Measurements from ENCODE around the gene NKTR.

NKTR gene

DNA sequence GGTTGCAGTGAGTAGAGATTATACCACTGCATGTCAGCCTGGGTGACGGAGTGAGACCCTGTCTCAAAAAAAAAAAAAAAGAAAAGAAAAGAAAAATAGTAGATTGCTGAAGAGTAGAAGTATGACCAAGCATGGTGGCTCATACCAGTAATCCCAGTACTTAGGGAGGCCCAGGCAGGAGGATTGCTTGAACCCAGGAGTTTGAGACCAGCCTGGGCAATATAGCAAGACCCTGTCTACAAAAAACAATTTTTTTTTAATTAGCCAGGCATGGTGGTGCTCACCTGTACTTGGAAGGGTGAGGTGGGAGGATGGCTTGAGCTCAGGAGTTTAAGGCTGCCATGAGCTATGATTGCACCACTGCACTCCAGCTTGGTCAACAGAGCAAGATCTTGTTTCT, 2.5 kb downstream of the NKTR start:
- TF ChIP-seq, protein P1, sequence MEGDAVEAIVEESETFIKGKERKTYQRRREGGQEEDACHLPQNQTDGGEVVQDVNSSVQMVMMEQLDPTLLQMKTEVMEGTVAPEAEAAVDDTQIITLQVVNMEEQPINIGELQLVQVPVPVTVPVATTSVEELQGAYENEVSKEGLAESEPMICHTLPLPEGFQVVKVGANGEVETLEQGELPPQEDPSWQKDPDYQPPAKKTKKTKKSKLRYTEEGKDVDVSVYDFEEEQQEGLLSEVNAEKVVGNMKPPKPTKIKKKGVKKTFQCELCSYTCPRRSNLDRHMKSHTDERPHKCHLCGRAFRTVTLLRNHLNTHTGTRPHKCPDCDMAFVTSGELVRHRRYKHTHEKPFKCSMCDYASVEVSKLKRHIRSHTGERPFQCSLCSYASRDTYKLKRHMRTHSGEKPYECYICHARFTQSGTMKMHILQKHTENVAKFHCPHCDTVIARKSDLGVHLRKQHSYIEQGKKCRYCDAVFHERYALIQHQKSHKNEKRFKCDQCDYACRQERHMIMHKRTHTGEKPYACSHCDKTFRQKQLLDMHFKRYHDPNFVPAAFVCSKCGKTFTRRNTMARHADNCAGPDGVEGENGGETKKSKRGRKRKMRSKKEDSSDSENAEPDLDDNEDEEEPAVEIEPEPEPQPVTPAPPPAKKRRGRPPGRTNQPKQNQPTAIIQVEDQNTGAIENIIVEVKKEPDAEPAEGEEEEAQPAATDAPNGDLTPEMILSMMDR (IDR thresholded peaks at IDR 0.05; ENCODE audit: insufficient read depth, low read length, missing control alignments): no peak
- DNase-seq (ENCODE audit: low read depth, low spot score): no peak
- ChIA-PET POLR2A (interaction anchor here (0.8 to 1.7 kb wide), 2 partner anchors 12 to 26 kb away, joined by 4 to 5 read pairs; partner anchors contain the start of gene SS18L2), CTCF (interaction anchor here (0.6 to 4.0 kb wide), 4 partner anchors 8 to 23 kb away, joined by 3 to 38 read pairs (median 6); no protein-coding TSS in a partner anchor)
- H3K4me3 ChIP-seq (ENCODE audit: low read depth, low read length): no peak overlapping the region

DNA sequence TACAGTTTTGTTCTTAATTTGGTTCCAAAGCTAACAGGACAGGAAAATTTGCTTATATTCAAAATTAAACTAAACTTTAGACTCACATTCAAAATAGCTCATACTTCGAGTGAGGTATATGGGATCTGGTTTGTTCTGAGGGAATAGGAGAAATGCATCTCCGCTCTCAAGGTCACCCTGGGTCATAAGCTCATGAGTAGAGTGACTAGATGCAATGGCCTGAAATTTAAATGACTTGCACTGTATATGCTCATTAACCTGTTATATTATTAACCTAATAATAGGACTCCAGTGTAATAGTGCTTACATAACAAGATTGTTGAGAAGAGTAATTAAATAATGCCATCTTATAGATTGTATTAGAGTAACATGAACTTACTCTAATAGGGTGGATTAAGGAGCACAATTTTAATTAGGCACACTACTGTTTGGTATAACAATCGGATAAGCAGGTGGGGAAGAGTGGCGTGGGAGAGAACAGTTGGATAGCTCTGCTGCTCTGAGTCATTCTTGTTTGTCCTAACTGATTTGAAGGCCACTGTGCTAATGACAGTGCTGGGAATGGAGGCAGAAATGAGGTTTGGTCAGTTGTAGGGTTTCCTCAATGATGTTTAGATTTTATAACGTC, 5.2 kb downstream of the NKTR start:
- TF ChIP-seq, protein P1 (IDR thresholded peaks at IDR 0.05; ENCODE audit: insufficient read depth, low read length, missing control alignments): no peak
- DNase-seq (ENCODE audit: low read depth, low spot score): no peak
- ChIA-PET POLR2A (no interaction called here), CTCF (interaction anchor here (0.9 to 1.0 kb wide), 2 partner anchors 9 to 31 kb away, joined by 3 read pairs; no protein-coding TSS in a partner anchor)
- no peak overlapping the region for H3K4me3 ChIP-seq (ENCODE audit: low read depth, low read length)

GRCh38 chr3:42608581-42608980, 8.1 kb downstream of the NKTR start:
- H3K4me3 ChIP-seq (ENCODE audit: low read depth, low read length): no peak overlapping the region
- CTCF ChIA-PET: no interaction called here
- TF ChIP-seq, protein P1 (IDR thresholded peaks at IDR 0.05; ENCODE audit: insufficient read depth, low read length, missing control alignments): no peak
- POLR2A ChIA-PET: no interaction called here
- DNase-seq (ENCODE audit: low read depth, low spot score): no peak

DNA sequence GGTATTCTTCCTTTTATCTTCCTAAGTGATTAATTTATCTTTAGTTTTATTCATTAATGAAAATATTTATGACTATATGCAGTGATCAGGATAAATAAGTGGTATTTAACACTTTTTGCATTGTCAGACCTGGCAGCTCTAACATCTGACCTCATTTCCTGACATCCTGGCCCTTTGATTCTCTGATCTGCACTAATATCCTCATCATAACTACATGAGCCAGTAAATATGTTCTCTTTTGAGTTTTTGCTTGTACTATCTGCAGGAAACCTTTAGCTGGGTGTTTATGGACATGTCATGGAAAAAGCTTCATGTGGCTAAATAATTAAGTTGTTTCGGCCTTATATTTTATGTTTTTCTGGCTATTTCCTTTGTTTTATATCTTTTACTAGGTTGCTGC, 10.5 kb downstream of the NKTR start:
- H3K4me3 ChIP-seq (ENCODE audit: low read depth, low read length): no peak overlapping the region
- CTCF ChIA-PET: interaction anchor here (1.1 to 1.5 kb wide), 2 partner anchors 9 to 13 kb away, joined by 3 to 8 read pairs; no protein-coding TSS in a partner anchor
- POLR2A ChIA-PET: no interaction called here
- TF ChIP-seq, protein P1 (IDR thresholded peaks at IDR 0.05; ENCODE audit: insufficient read depth, low read length, missing control alignments): no peak
- DNase-seq (ENCODE audit: low read depth, low spot score): no peak

DNA sequence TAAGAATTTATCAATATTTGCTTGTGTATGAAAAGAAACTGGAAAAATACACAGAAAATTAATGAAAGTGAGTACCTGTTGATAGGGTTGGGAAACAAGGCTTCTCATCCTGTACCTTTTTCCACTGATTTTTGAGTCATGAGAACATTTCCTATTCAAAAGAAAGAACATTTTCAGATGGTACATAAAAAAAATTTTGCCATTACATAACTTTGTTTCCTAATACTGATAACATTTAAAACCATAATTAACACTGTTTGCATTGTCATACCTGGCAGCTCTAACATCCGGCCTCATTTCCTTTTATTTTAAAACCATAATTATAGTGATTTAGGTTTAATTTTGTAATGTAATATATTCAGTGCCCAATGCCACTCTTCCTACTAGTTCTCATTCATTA, 11.7 kb downstream of the NKTR start:
- TF ChIP-seq, protein P1 (IDR thresholded peaks at IDR 0.05; ENCODE audit: insufficient read depth, low read length, missing control alignments): no peak
- ChIA-PET CTCF (interaction anchor here (0.9 to 5.6 kb wide), 2 partner anchors 10 to 14 kb away, joined by 3 to 38 read pairs; partner anchors contain the start of gene NKTR), POLR2A (no interaction called here)
- H3K4me3 ChIP-seq (ENCODE audit: low read depth, low read length): no peak overlapping the region
- DNase-seq (ENCODE audit: low read depth, low spot score): no peak

- no peak for DNase-seq (ENCODE audit: low read depth, low spot score)
- ChIA-PET CTCF (interaction anchor here (0.6 to 5.6 kb wide), 8 partner anchors 11 to 38 kb away, joined by 3 to 38 read pairs (median 6); partner anchors contain the start of gene NKTR), POLR2A (no interaction called here)
- TF ChIP-seq, protein P1 (IDR thresholded peaks at IDR 0.05; ENCODE audit: insufficient read depth, low read length, missing control alignments): no peak
- no peak overlapping the region for H3K4me3 ChIP-seq (ENCODE audit: low read depth, low read length)
These were observed 12.4 kb downstream of the NKTR start for GRCh38 chr3:42612928-42613327.

All from AG04449 (cell line).